HG02678 (cell line): ENCODE results near the gene RABGAP1.

Source experiments
- ATAC-seq: cut with Tn5 transposase; IDR thresholded peaks from one replicate; pipeline ENCODE4 v1.9.1; 2021; ENCODE audit warnings: mild to moderate bottlenecking, moderate library complexity; ENCODE audit not compliant: unreplicated experiment

The RABGAP1 gene

DNA sequence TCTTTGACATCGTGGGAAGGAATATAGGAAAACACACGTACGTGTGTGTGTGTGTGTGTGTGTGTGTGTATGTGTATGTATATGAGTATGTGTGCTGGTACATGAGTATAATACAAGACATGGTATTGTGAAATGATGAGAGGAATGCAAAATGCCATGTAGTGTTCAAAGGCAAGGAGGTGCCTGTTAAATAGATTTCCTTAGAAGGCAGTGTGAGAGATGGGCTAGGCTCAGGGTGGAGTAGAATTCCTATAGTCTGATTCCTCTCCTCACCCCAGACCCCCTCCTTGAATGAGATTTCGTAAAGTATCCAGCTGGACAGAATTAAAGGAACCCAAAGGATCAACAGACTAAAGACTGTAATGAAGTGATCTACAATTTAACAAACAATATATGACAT, 103.8 kb downstream of the RABGAP1 start:
- ATAC-seq, result no peak

- no peak for ATAC-seq
Measured at GRCh38 chr9:123046406-123047195, 105.8 kb downstream of the RABGAP1 start.

DNA sequence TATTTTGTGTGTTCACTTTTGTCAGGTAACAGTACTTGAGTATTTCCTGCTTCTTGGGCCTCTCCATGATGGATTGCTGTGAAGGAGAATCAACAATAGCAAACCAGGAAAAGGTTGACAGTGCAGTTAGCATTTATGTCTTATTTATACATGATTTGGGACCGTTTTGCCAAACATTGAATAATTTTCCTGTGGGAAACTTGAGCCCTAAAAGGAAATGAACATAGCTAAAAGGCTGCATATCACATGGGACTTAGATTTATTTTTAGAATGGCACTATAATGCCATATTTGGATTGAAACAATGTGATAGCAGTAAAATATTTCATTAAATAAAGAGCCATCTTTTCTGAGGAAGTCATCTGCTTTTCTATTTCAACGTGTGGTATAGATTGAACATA, 107.9 kb downstream of the RABGAP1 start:
- ATAC-seq, result no peak

DNA sequence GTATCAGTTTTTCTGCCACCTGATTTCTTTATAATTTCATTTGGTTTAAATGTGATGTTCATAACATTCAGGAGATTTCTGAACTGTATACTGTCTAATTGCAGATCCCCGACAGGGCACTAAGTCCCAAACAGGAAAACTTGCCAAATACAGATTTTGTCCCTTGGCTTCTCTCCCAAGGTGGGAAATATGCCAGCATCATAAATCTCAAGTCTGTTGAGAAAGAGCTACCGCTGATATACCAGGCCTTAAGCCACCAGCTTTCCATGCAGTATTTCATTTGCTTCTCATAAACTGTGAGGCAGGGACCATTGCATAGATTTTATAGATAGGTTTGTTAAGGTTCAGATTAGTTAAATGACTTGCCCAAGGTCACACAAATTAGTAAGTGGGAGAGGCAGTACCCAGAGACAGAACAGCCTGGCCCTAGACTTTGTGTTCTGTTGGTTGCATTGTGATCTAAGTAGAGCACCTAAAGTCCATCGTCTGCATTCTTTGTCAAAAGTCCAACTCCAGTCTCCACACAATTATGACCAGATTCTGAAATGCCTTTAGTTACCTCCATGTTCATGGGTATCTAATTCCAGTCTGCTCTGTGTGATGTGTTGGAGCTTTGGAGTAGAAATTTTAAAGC, 108.9 kb downstream of the RABGAP1 start:
- ATAC-seq, result no peak

GRCh38 chr9:123053046-123053445, 112.2 kb downstream of the RABGAP1 start:
- no peak for ATAC-seq

GRCh38 chr9:123053711-123054110, 112.9 kb downstream of the RABGAP1 start:
- no peak for ATAC-seq

GRCh38 chr9:123058834-123059233, 118.0 kb downstream of the RABGAP1 start:
- ATAC-seq, result no peak

DNA sequence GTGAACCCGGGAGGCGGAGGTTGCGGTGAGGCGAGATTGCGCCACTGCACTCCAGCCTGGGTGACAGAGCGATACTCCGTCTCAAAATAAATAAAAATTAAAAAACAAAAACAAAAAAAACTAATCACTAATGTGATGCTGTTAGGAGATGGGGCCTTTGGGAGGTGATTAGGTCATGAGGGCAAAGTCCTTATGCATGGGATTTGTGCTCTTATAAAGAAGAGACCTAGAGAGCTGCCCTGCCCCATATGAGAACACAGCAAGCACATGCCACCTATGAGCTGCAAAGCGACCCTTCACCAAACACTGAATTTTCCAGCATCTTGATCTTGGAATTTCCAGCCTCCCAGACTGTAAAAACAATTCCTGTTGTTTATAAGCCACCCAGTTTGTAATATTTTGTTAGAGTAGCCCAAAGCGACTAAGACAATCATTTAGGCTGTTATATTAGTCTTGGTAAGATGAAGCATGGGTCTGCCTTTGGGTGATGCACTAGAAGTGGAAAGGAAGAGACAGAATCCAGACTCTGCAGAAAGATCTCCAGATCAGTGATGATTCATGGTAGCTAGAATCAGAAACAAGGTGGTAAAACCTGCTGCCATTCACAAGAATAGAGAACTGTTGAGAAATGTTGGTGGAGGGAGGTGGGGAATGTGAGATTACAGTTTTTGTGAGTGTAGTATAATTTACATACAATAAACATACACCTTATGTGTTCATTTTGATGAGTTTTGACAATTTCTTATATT, 118.8 kb downstream of the RABGAP1 start:
- no peak for ATAC-seq

- no peak for ATAC-seq
Measured at GRCh38 chr9:123061216-123061615, 120.4 kb downstream of the RABGAP1 start.

DNA sequence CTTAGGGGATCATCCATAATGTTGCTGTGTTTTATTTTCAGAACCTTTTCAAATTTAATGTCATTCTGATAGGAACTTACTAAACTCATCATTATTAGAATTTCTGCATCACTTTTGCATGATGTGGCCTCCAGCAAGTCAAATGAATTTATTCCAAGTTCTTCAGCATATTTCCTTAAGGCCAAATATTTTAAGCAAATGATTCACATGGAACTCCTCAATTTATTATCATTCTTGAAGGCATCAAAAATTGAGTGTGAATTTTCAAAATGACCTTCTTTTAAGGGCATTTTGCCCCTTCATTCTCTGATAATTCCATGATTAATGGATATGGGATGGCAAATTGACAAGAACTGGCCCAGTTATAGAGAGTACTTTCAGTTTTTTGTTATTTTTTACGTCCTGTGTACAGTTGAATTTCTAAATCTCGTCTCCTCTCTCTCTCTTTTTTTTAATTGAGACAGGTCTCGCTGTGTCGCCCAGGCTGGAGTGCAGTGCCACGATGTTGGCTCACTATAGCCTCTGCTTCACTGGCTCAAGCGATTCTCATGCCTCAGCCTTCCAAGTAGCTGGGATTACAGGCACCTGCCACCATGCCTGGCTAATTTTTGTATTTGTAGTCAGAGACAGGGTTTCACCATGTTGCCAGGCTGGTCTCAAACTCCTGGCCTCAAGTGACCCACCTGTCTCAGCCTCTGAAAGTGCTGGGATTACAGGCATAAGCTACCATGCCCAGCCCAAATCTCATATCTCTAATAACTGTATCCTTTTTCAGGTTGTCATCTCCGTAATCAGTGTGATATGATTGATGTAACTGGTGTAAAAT, 121.7 kb downstream of the RABGAP1 start:
- no peak for ATAC-seq

GRCh38 chr9:123063177-123063598, 122.4 kb downstream of the RABGAP1 start:
- no peak for ATAC-seq

DNA sequence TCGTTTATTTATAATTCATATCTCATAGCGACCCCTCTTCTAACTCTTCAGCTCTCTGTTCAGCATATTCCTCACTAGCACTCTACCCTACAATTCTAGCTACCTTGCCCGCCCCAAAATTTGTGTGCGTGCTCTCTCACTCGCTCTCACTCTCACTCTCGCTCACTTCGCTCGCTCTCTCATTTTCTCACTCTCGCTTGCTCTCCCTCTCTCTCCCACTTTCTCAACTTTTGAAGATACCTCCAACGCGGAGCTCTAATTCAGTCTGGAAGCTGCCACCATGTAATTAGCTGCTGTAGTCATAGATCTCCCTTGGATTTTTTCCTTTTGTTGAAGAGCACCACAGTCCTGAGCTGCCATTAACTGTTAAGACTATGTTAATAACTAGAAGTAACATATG, 123.1 kb downstream of the RABGAP1 start:
- no peak for ATAC-seq

DNA sequence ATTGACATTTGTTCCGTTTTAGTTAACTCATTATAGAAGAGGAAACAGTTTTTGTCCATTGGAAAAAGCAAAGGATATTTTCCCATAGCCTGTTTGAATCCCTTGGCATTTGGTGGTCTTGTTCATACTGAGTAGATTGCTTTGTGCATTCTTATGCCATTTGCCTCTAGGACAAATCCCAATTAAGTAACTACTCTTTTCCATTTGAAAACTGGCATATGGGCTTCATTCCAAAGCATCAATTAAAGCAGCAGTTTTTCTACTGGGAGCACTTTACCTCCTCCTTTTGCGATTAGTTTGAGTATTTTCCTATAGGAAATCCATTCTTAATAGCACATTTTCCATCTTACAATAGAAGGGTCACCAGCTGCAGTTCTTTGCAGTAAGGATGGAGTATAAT, 123.9 kb downstream of the RABGAP1 start:
- ATAC-seq, result no peak

GRCh38 chr9:123065196-123065595, 124.4 kb downstream of the RABGAP1 start:
- no peak for ATAC-seq

- ATAC-seq, result no peak
Measured at GRCh38 chr9:123067136-123067535, 126.3 kb downstream of the RABGAP1 start.

DNA sequence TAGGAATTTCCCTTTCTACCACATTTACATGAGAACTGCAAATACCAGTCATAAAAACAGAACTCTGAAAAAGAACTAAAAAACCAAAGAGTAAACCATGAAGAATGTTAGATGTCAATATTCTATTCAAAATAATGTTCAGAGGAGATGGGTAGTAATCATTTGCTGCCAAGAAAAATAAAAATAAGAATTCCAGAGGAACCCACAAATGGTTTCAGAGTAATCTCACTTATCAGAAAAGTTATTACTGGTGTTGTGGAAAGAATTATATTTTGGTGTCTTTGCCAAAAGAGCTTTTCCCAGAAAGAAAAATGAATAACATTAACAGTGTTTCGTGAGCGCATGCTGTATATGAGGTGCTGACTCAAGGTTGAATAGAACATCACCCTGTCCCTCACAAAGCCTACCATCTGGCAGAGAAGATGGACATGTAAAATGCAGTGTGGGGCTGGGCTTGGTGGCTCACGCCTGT, 128.2 kb downstream of the RABGAP1 start:
- no peak for ATAC-seq

GRCh38 chr9:123070198-123070597, 129.4 kb downstream of the RABGAP1 start:
- no peak for ATAC-seq

- ATAC-seq, result no peak
Measured at GRCh38 chr9:123072407-123072995, 131.7 kb downstream of the RABGAP1 start.

DNA sequence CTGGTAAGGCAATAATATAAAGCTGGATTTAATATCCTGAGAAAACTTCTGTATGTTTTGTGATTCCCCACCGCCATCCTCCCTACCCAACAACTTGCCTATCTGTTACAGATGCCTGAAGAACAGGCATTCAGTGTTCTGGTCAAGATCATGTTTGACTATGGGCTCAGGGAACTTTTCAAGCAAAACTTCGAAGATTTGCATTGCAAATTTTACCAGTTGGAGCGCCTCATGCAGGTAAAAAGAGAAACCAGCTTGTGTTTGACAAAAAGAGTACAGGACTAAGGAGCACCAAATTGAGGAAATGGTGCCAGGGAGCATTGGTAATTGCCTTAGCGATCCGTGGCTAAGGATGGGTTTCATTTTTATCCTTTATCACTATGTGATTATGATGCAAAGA, 132.6 kb downstream of the RABGAP1 start:
- ATAC-seq, result no peak

GRCh38 chr9:123073991-123074422, 133.2 kb downstream of the RABGAP1 start:
- no peak for ATAC-seq
